HG02678 (cell line): ENCODE results near the gene KCNQ5.
"Not testable (repeated sequence)": the region's sequence is repeated elsewhere in the genome, so short reads cannot be mapped to it uniquely, and the experiment has no call there.

Experiments
- ATAC-seq: cut with Tn5 transposase; IDR thresholded peaks from one replicate; pipeline ENCODE4 v1.9.1; 2021; ENCODE audit warnings: mild to moderate bottlenecking, moderate library complexity; ENCODE audit not compliant: unreplicated experiment

Gene KCNQ5

GRCh38 chr6:72890671-72891070 lies 268.8 kb downstream of the KCNQ5 start:
- ATAC-seq: no peak

GRCh38 chr6:72892901-72893300 lies 271.0 kb downstream of the KCNQ5 start:
- ATAC-seq: no peak

GRCh38 chr6:72894091-72894490 lies 272.2 kb downstream of the KCNQ5 start:
- no peak for ATAC-seq

GRCh38 chr6:72898313-72898712 lies 276.4 kb downstream of the KCNQ5 start:
- not testable (repeated sequence) for ATAC-seq

- ATAC-seq: no peak
Measured at GRCh38 chr6:72905705-72906478, 284.0 kb downstream of the KCNQ5 start.

- ATAC-seq: no peak
Measured at GRCh38 chr6:72911463-72912155, 289.7 kb downstream of the KCNQ5 start.

- ATAC-seq: no peak
Measured at GRCh38 chr6:72913797-72914196, 291.9 kb downstream of the KCNQ5 start.

- no peak for ATAC-seq
Measured at GRCh38 chr6:72916298-72916697, 294.4 kb downstream of the KCNQ5 start.

GRCh38 chr6:72916906-72917305 lies 295.0 kb downstream of the KCNQ5 start:
- ATAC-seq: no peak

GRCh38 chr6:72922401-72922800 lies 300.5 kb downstream of the KCNQ5 start:
- no peak for ATAC-seq

- ATAC-seq: no peak
Measured at GRCh38 chr6:72925136-72925535, 303.3 kb downstream of the KCNQ5 start.

GRCh38 chr6:72930556-72931132 lies 308.8 kb downstream of the KCNQ5 start:
- ATAC-seq: no peak

GRCh38 chr6:72931325-72931887 lies 309.5 kb downstream of the KCNQ5 start:
- ATAC-seq: no peak

GRCh38 chr6:72933233-72933632 lies 311.4 kb downstream of the KCNQ5 start:
- no peak for ATAC-seq

GRCh38 chr6:72936766-72937559 lies 315.1 kb downstream of the KCNQ5 start:
- no peak for ATAC-seq

- no peak for ATAC-seq
Measured at GRCh38 chr6:72938104-72938503, 316.2 kb downstream of the KCNQ5 start.

GRCh38 chr6:72939004-72939403 lies 317.1 kb downstream of the KCNQ5 start:
- ATAC-seq: no peak

- no peak for ATAC-seq
Measured at GRCh38 chr6:72940265-72940664, 318.4 kb downstream of the KCNQ5 start.

- ATAC-seq: no peak
Measured at GRCh38 chr6:72941263-72941662, 319.4 kb downstream of the KCNQ5 start.

GRCh38 chr6:72941751-72942150 lies 319.9 kb downstream of the KCNQ5 start:
- ATAC-seq: no peak

- ATAC-seq: no peak
Measured at GRCh38 chr6:72943699-72944098, 321.8 kb downstream of the KCNQ5 start.
